CD4-positive, alpha-beta T cell treated with Interleukin-6 at 100 ng/mL for 8 hours (primary cell): ENCODE data around the gene CEP164.

ENCODE experiments used
- DNase-seq: peaks from one replicate; pipeline ENCODE4 v3.0.0-alpha.2; 2020; ENCODE audit warnings: mixed read lengths, low spot score

CEP164 gene

GRCh38 chr11:117462864-117463247 lies 135.2 kb downstream of the CEP164 start:
- no peak for DNase-seq
